Myocyte (in vitro differentiated cells): ENCODE results near the gene RFC2. TPM values are rescaled to one million over a fixed set of nuclear protein-coding genes. Genes with fewer than 3 reads are reported as not detected.
A peak's percentile ranks its signal among the peaks of the same experiment; 100 is the strongest.
"Not testable (repeated sequence)": the region's sequence is repeated elsewhere in the genome, so short reads cannot be mapped to it uniquely, and the experiment has no call there.

Source experiments
- DNase-seq: peaks from one replicate; pipeline ENCODE4 v3.0.0-alpha.2; 2012; ENCODE audit warnings: low read depth
- total RNA-seq: library from RNA; depleted of rRNA; stranded (reverse); fragments of >200 nt; gene quantifications from 2 replicates; pipeline ENCODE4 v1.2.3, GENCODE V29; 2014

The RFC2 gene
- total RNA-seq, 1 donor from 2014 or later: 12.1 TPM

GRCh38 chr7:74283858-74284447 lies 29.8 kb upstream of the RFC2 start:
- peak; percentile 22 for DNase-seq

GRCh38 chr7:74282748-74283459 lies 28.7 kb upstream of the RFC2 start:
- DNase-seq: no peak

- peak; percentile 73 for DNase-seq
Measured at GRCh38 chr7:74280985-74281384, 26.8 kb upstream of the RFC2 start.

GRCh38 chr7:74277636-74278035 lies 23.4 kb upstream of the RFC2 start:
- DNase-seq: no peak

- DNase-seq: no peak
Measured at GRCh38 chr7:74275401-74275881, 21.2 kb upstream of the RFC2 start.

- DNase-seq: peak; percentile 96
Measured at GRCh38 chr7:74272305-74273038, 18.3 kb upstream of the RFC2 start.

- DNase-seq: no peak
Measured at GRCh38 chr7:74271742-74272141, 17.5 kb upstream of the RFC2 start.

GRCh38 chr7:74269757-74270277 lies 15.6 kb upstream of the RFC2 start:
- peak; percentile 90 for DNase-seq

GRCh38 chr7:74267756-74268565 lies 13.8 kb upstream of the RFC2 start:
- no peak for DNase-seq

- no peak for DNase-seq
Measured at GRCh38 chr7:74266191-74266963, 12.2 kb upstream of the RFC2 start.

- no peak for DNase-seq
Measured at GRCh38 chr7:74263399-74264120, 9.4 kb upstream of the RFC2 start.

GRCh38 chr7:74262639-74263398 lies 8.6 kb upstream of the RFC2 start:
- peak; percentile 95 for DNase-seq

- no peak for DNase-seq
Measured at GRCh38 chr7:74258639-74259038, 4.4 kb upstream of the RFC2 start.

- peak; percentile 96 for DNase-seq
Measured at GRCh38 chr7:74256491-74257408, 2.6 kb upstream of the RFC2 start.

GRCh38 chr7:74255461-74255860 lies 1.3 kb upstream of the RFC2 start:
- DNase-seq: not testable (repeated sequence)

- no peak for DNase-seq
Measured at GRCh38 chr7:74254858-74255379, 720 bp upstream of the RFC2 start.

- no peak for DNase-seq
Measured at GRCh38 chr7:74253835-74254128, 417 bp downstream of the RFC2 start.

GRCh38 chr7:74253331-74253730 lies 868 bp downstream of the RFC2 start:
- no peak for DNase-seq
